Measurements from ENCODE around the gene GALNT12. TPM values are rescaled to one million over a fixed set of nuclear protein-coding genes. Genes with fewer than 3 reads are reported as not detected.

GALNT12 gene
- total RNA-seq, 1 donor from 2014 or later, result 0.55 TPM

- no peak overlapping the region for H3K4me3 Mint-ChIP-seq (ENCODE audit: unreplicated experiment)
- no peaks in the 10 kb centered on the region for H3K9me3 Mint-ChIP-seq (ENCODE audit: low read depth)
- H3K27me3 Mint-ChIP-seq (ENCODE audit: low read depth), result no peaks in the 10 kb centered on the region
- H3K27ac Mint-ChIP-seq (ENCODE audit: unreplicated experiment), result no peak overlapping the region
- DNase-seq (ENCODE audit: low spot score), result no peak
- H3K4me1 Mint-ChIP-seq (ENCODE audit: low read depth), result peaks cover 4% of the 10 kb centered on the region
- peaks cover 11% of the 10 kb centered on the region for H3K36me3 Mint-ChIP-seq (ENCODE audit: low read depth)
- no peak for TF ChIP-seq CTCF (IDR thresholded peaks at IDR 0.05)
Measured at GRCh38 chr9:98777618-98778017, 29.9 kb upstream of the GALNT12 start.

- Mint-ChIP-seq H3K4me3 (ENCODE audit: unreplicated experiment) (no peak overlapping the region), H3K36me3 (ENCODE audit: low read depth) (peaks cover 8% of the 10 kb centered on the region), H3K4me1 (ENCODE audit: low read depth) (peaks cover 4% of the 10 kb centered on the region), H3K27ac (ENCODE audit: unreplicated experiment) (no peak overlapping the region), H3K27me3 (ENCODE audit: low read depth) (no peaks in the 10 kb centered on the region), H3K9me3 (ENCODE audit: low read depth) (no peaks in the 10 kb centered on the region)
- TF ChIP-seq CTCF (IDR thresholded peaks at IDR 0.05), result no peak
- DNase-seq (ENCODE audit: low spot score), result no peak
Measured at GRCh38 chr9:98778251-98778650, 29.2 kb upstream of the GALNT12 start.

- Mint-ChIP-seq H3K36me3 (ENCODE audit: low read depth) (peaks cover 5% of the 10 kb centered on the region), H3K4me3 (ENCODE audit: unreplicated experiment) (no peak overlapping the region), H3K4me1 (ENCODE audit: low read depth) (peaks cover 4% of the 10 kb centered on the region), H3K27me3 (ENCODE audit: low read depth) (no peaks in the 10 kb centered on the region), H3K9me3 (ENCODE audit: low read depth) (no peaks in the 10 kb centered on the region), H3K27ac (ENCODE audit: unreplicated experiment) (no peak overlapping the region)
- TF ChIP-seq CTCF (IDR thresholded peaks at IDR 0.05), result peak; percentile 8
- DNase-seq (ENCODE audit: low spot score), result no peak
Measured at GRCh38 chr9:98778711-98779530, 28.5 kb upstream of the GALNT12 start.

- no peak overlapping the region for H3K27ac Mint-ChIP-seq (ENCODE audit: unreplicated experiment)
- peaks cover 4% of the 10 kb centered on the region for H3K4me1 Mint-ChIP-seq (ENCODE audit: low read depth)
- H3K27me3 Mint-ChIP-seq (ENCODE audit: low read depth), result no peaks in the 10 kb centered on the region
- no peak overlapping the region for H3K4me3 Mint-ChIP-seq (ENCODE audit: unreplicated experiment)
- TF ChIP-seq CTCF (IDR thresholded peaks at IDR 0.05), result no peak
- H3K36me3 Mint-ChIP-seq (ENCODE audit: low read depth), result peaks cover 8% of the 10 kb centered on the region
- no peaks in the 10 kb centered on the region for H3K9me3 Mint-ChIP-seq (ENCODE audit: low read depth)
- no peak for DNase-seq (ENCODE audit: low spot score)
Measured at GRCh38 chr9:98780059-98780749, 27.3 kb upstream of the GALNT12 start.

- Mint-ChIP-seq H3K9me3 (ENCODE audit: low read depth) (no peaks in the 10 kb centered on the region), H3K27ac (ENCODE audit: unreplicated experiment) (no peak overlapping the region), H3K27me3 (ENCODE audit: low read depth) (no peaks in the 10 kb centered on the region), H3K4me3 (ENCODE audit: unreplicated experiment) (no peak overlapping the region), H3K4me1 (ENCODE audit: low read depth) (peaks cover 4% of the 10 kb centered on the region), H3K36me3 (ENCODE audit: low read depth) (peaks cover 8% of the 10 kb centered on the region)
- DNase-seq (ENCODE audit: low spot score), result no peak
- no peak for TF ChIP-seq CTCF (IDR thresholded peaks at IDR 0.05)
Measured at GRCh38 chr9:98781588-98782383, 25.7 kb upstream of the GALNT12 start.

Measured in chondrocyte (in vitro differentiated cells).